ENCODE results near the gene GDPD5.
"Not testable (repeated sequence)": the region's sequence is repeated elsewhere in the genome, so short reads cannot be mapped to it uniquely, and the experiment has no call there.

Gene GDPD5

GRCh38 chr11:75413864-75414263 lies 111.9 kb downstream of the GDPD5 start:
- H3K36me3 ChIP-seq (ENCODE audit: insufficient read depth, low read length): peaks cover 54% of the 10 kb centered on the region
- no peaks in the 10 kb centered on the region for H3K27me3 ChIP-seq (ENCODE audit: insufficient read depth, low read length)
- no peaks in the 10 kb centered on the region for H3K9me3 ChIP-seq (ENCODE audit: insufficient read depth, low read depth, low read length)
- WGBS: 95% methylated on average over 2 of the region's 2 CpGs
- no peak overlapping the region for H3K4me3 ChIP-seq (ENCODE audit: low read length)
- no peak overlapping the region for H3K9ac ChIP-seq (ENCODE audit: low read depth, low read length)
- no peaks in the 10 kb centered on the region for H3K4me1 ChIP-seq (ENCODE audit: insufficient read depth, low read length)
- H3K27ac ChIP-seq (ENCODE audit: low read depth, low read length): no peak overlapping the region

- H3K4me1 ChIP-seq (ENCODE audit: insufficient read depth, low read length); H3K9ac ChIP-seq (ENCODE audit: low read depth, low read length); H3K9me3 ChIP-seq (ENCODE audit: insufficient read depth, low read depth, low read length); H3K27me3 ChIP-seq (ENCODE audit: insufficient read depth, low read length); H3K4me3 ChIP-seq (ENCODE audit: low read length); H3K27ac ChIP-seq (ENCODE audit: low read depth, low read length): not testable (repeated sequence)
- peaks cover 61% of the 10 kb centered on the region for H3K36me3 ChIP-seq (ENCODE audit: insufficient read depth, low read length)
- 97% methylated on average over 9 of the region's 10 CpGs for WGBS
Observed at GRCh38 chr11:75413146-75413545, 112.6 kb downstream of the GDPD5 start.

DNA sequence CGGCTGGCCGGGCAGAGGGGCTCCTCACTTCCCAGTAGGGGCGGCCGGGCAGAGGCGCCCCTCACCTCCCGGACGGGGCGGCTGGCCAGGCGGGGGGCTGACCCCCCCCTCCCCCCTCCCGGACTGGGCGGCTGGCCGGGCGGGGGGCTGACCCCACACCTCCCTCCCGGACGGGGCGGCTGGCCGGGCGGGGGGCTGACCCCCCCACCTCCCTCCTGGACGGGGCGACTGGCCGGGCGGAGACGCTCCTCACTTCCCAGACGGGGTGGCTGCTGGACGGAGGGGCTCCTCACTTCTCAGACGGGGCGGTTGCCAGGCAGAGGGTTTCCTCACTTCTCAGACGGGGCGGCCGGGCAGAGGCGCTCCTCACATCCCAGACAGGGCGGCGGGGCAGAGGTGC lies 115.8 kb downstream of the GDPD5 start:
- H3K36me3 ChIP-seq (ENCODE audit: insufficient read depth, low read length): peaks cover 70% of the 10 kb centered on the region
- 96% methylated on average over 27 of the region's 33 CpGs for WGBS
- not testable (repeated sequence) for H3K9ac ChIP-seq (ENCODE audit: low read depth, low read length)

GRCh38 chr11:75408957-75409219 lies 116.9 kb downstream of the GDPD5 start:
- no peaks in the 10 kb centered on the region for H3K27me3 ChIP-seq (ENCODE audit: insufficient read depth, low read length)
- 100% methylated on average over 1 of the region's 2 CpGs for WGBS
- peaks cover 72% of the 10 kb centered on the region for H3K36me3 ChIP-seq (ENCODE audit: insufficient read depth, low read length)
- no peak overlapping the region for H3K27ac ChIP-seq (ENCODE audit: low read depth, low read length)
- H3K4me1 ChIP-seq (ENCODE audit: insufficient read depth, low read length): no peaks in the 10 kb centered on the region
- H3K4me3 ChIP-seq (ENCODE audit: low read length): no peak overlapping the region
- no peaks in the 10 kb centered on the region for H3K9me3 ChIP-seq (ENCODE audit: insufficient read depth, low read depth, low read length)
- no peak overlapping the region for H3K9ac ChIP-seq (ENCODE audit: low read depth, low read length)

More for the DNA sequence above, 115.8 kb downstream of the GDPD5 start:
- not testable (repeated sequence) for H3K27ac ChIP-seq (ENCODE audit: low read depth, low read length); H3K4me1 ChIP-seq (ENCODE audit: insufficient read depth, low read length); H3K4me3 ChIP-seq (ENCODE audit: low read length); H3K9me3 ChIP-seq (ENCODE audit: insufficient read depth, low read depth, low read length); H3K27me3 ChIP-seq (ENCODE audit: insufficient read depth, low read length)

DNA sequence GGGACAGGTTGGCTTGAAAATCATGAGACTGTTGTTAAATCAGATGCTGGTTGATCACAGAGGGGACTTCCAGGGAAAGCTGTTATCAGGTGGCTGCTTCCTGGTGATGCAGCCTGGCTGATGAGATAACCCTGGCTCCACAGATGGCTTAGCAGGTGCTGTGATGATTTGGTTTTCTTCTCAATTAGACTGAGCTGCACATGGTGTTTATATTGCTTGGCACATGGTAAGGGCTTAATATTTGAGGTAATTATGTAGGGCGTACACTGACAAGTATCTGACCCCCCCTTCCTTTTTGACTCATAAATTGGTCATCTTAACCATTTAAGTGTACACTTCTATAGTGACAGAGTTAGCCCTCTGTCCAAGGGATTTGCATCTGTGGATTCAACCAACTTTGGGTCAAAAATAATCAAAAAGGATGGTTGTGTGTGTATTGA lies 119.4 kb downstream of the GDPD5 start:
- H3K9ac ChIP-seq (ENCODE audit: low read depth, low read length): no peak overlapping the region
- peaks cover 12% of the 10 kb centered on the region for H3K4me1 ChIP-seq (ENCODE audit: insufficient read depth, low read length)
- no peaks in the 10 kb centered on the region for H3K27me3 ChIP-seq (ENCODE audit: insufficient read depth, low read length)
- no CpG with 5 or more reads among the region's 1 CpG for WGBS
- H3K9me3 ChIP-seq (ENCODE audit: insufficient read depth, low read depth, low read length): no peaks in the 10 kb centered on the region
- no peak overlapping the region for H3K27ac ChIP-seq (ENCODE audit: low read depth, low read length)
- H3K4me3 ChIP-seq (ENCODE audit: low read length): no peak overlapping the region
- peaks cover 76% of the 10 kb centered on the region for H3K36me3 ChIP-seq (ENCODE audit: insufficient read depth, low read length)

GRCh38 chr11:75403983-75404658 lies 121.6 kb downstream of the GDPD5 start:
- Histone ChIP-seq H3K27ac (ENCODE audit: low read depth, low read length) (no peak overlapping the region), H3K4me3 (ENCODE audit: low read length) (no peak overlapping the region), H3K9me3 (ENCODE audit: insufficient read depth, low read depth, low read length) (no peaks in the 10 kb centered on the region), H3K4me1 (ENCODE audit: insufficient read depth, low read length) (peaks cover 15% of the 10 kb centered on the region), H3K9ac (ENCODE audit: low read depth, low read length) (no peak overlapping the region), H3K36me3 (ENCODE audit: insufficient read depth, low read length) (peaks cover 91% of the 10 kb centered on the region), H3K27me3 (ENCODE audit: insufficient read depth, low read length) (no peaks in the 10 kb centered on the region)
- 95% methylated on average over 15 of the region's 15 CpGs for WGBS

GRCh38 chr11:75403037-75403436 lies 122.7 kb downstream of the GDPD5 start:
- Histone ChIP-seq H3K27me3 (ENCODE audit: insufficient read depth, low read length) (no peaks in the 10 kb centered on the region), H3K27ac (ENCODE audit: low read depth, low read length) (peak overlapping the region; percentile 12; the same call in 1 of the 2 replicates), H3K36me3 (ENCODE audit: insufficient read depth, low read length) (peaks cover 81% of the 10 kb centered on the region), H3K9ac (ENCODE audit: low read depth, low read length) (peak overlapping the region; percentile 100; the same call in 1 of the 2 replicates), H3K4me3 (ENCODE audit: low read length) (peak overlapping the region; percentile 97; the same call in 1 of the 2 replicates), H3K4me1 (ENCODE audit: insufficient read depth, low read length) (peaks cover 15% of the 10 kb centered on the region), H3K9me3 (ENCODE audit: insufficient read depth, low read depth, low read length) (no peaks in the 10 kb centered on the region)
- 100% methylated on average over 1 of the region's 1 CpG for WGBS

GRCh38 chr11:75402002-75402773 lies 123.6 kb downstream of the GDPD5 start:
- H3K4me3 ChIP-seq (ENCODE audit: low read length): peak overlapping the region; percentile 97
- peak overlapping the region; percentile 49 for H3K27ac ChIP-seq (ENCODE audit: low read depth, low read length)
- WGBS: 95% methylated on average over 10 of the region's 10 CpGs
- H3K4me1 ChIP-seq (ENCODE audit: insufficient read depth, low read length): peaks cover 15% of the 10 kb centered on the region
- peak overlapping the region; percentile 100 for H3K9ac ChIP-seq (ENCODE audit: low read depth, low read length)
- H3K9me3 ChIP-seq (ENCODE audit: insufficient read depth, low read depth, low read length): no peaks in the 10 kb centered on the region
- H3K36me3 ChIP-seq (ENCODE audit: insufficient read depth, low read length): peaks cover 75% of the 10 kb centered on the region
- no peaks in the 10 kb centered on the region for H3K27me3 ChIP-seq (ENCODE audit: insufficient read depth, low read length)

- Histone ChIP-seq H3K9me3 (ENCODE audit: insufficient read depth, low read depth, low read length) (no peaks in the 10 kb centered on the region), H3K4me3 (ENCODE audit: low read length) (peak overlapping the region; percentile 97), H3K36me3 (ENCODE audit: insufficient read depth, low read length) (peaks cover 56% of the 10 kb centered on the region), H3K9ac (ENCODE audit: low read depth, low read length) (peak overlapping the region; percentile 100), H3K27me3 (ENCODE audit: insufficient read depth, low read length) (no peaks in the 10 kb centered on the region), H3K4me1 (ENCODE audit: insufficient read depth, low read length) (peaks cover 15% of the 10 kb centered on the region), H3K27ac (ENCODE audit: low read depth, low read length) (peak overlapping the region; percentile 93)
- 2% methylated on average over 10 of the region's 11 CpGs for WGBS
Observed at GRCh38 chr11:75400146-75400865, 125.4 kb downstream of the GDPD5 start.

DNA sequence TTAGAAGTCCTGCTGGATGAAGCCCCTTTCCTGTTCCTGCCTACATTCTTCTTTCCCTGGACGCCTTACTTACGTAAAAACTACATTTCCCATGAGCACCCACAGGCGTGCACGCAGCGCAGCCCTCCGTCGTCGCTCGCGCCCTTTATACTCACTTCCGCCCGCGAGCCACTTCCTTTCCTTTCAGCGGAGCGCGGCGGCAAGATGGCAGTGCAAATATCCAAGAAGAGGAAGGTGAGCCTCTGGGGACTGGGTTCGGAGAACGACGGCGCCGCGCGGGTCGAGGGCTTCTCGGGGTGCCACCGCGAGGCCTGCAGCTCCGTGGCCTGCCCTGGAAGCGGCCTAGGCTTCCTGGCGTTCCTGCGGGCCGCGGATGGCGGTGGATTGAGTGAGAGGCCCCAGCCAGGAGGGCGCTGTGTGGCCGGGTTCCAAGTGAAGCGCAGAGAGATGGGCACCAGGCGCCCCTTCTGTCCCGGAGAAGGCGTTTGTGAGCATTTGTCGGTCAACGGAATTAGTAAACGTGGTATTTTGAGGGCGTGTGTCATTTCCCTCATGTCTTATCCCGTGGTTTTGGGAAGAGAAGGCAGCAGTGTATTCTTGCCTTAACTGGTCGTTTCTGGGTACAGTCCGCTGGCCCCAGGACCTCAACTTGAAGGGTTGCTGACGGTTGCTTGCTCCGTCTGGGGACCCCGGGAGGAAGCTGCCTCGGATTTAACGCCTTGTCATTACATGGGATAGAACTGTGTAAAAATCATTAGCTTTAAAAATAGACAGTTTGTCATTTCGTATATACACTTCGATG lies 126.2 kb downstream of the GDPD5 start, which contains the start of gene RPS3:
TSS of gene RPS3 (plus strand) at position 175 of the 802 bp plus-strand sequence. CDS start at position 205, 30 bp downstream.
- Histone ChIP-seq H3K36me3 (ENCODE audit: insufficient read depth, low read length) (peaks cover 49% of the 10 kb centered on the region), H3K27ac (ENCODE audit: low read depth, low read length) (peak within 1 kb of the TSS; percentile 93), H3K9ac (ENCODE audit: low read depth, low read length) (peak within 1 kb of the TSS; percentile 100), H3K4me1 (ENCODE audit: insufficient read depth, low read length) (peaks cover 15% of the 10 kb centered on the region), H3K4me3 (ENCODE audit: low read length) (peak within 1 kb of the TSS; percentile 97), H3K9me3 (ENCODE audit: insufficient read depth, low read depth, low read length) (no peaks in the 10 kb centered on the region), H3K27me3 (ENCODE audit: insufficient read depth, low read length) (no peaks in the 10 kb centered on the region)
- WGBS: under 1% methylated on average over 55 of the region's 55 CpGs
